ENCODE measurements around the gene HSD17B13.
"Not testable (repeated sequence)": the region's sequence is repeated elsewhere in the genome, so short reads cannot be mapped to it uniquely, and the experiment has no call there.

HSD17B13 gene

GRCh38 chr4:87322754-87323153 is at the start of gene HSD17B13:
Gene HSD17B13, minus strand, starts transcription at chr4:87322882. Its CDS starts 41 bp downstream, at chr4:87322841.
- no peak for DNase-seq

- no peak for DNase-seq
Measured at GRCh38 chr4:87370068-87370467, 47.4 kb upstream of the HSD17B13 start.

GRCh38 chr4:87366521-87367162 is 44.0 kb upstream of the HSD17B13 start:
- no peak for DNase-seq

- no peak for DNase-seq
Measured at GRCh38 chr4:87365348-87365747, 42.7 kb upstream of the HSD17B13 start.

- no peak for DNase-seq
Measured at GRCh38 chr4:87363552-87363951, 40.9 kb upstream of the HSD17B13 start.

- no peak for DNase-seq
Measured at GRCh38 chr4:87360338-87360935, 37.8 kb upstream of the HSD17B13 start.

GRCh38 chr4:87359258-87359657 is 36.6 kb upstream of the HSD17B13 start:
- DNase-seq: no peak

GRCh38 chr4:87356832-87357526 is 34.3 kb upstream of the HSD17B13 start:
- no peak for DNase-seq

GRCh38 chr4:87354168-87355102 is 31.8 kb upstream of the HSD17B13 start:
- no peak for DNase-seq

- peak in 1 of 2 donors; percentile 55 for DNase-seq
Measured at GRCh38 chr4:87353592-87353991, 30.9 kb upstream of the HSD17B13 start.

GRCh38 chr4:87345139-87345538 is 22.5 kb upstream of the HSD17B13 start:
- DNase-seq: no peak

GRCh38 chr4:87342872-87343271 is 20.2 kb upstream of the HSD17B13 start:
- DNase-seq: no peak

- DNase-seq: not testable (repeated sequence)
Measured at GRCh38 chr4:87341954-87342635, 19.4 kb upstream of the HSD17B13 start.

- DNase-seq: no peak
Measured at GRCh38 chr4:87339440-87339839, 16.8 kb upstream of the HSD17B13 start.

- no peak for DNase-seq
Measured at GRCh38 chr4:87337361-87337760, 14.7 kb upstream of the HSD17B13 start.

- no peak for DNase-seq
Measured at GRCh38 chr4:87333267-87333666, 10.6 kb upstream of the HSD17B13 start.

GRCh38 chr4:87330761-87331160 is 8.1 kb upstream of the HSD17B13 start:
- DNase-seq: no peak

GRCh38 chr4:87327136-87327535 is 4.5 kb upstream of the HSD17B13 start:
- no peak for DNase-seq

- DNase-seq: no peak
Measured at GRCh38 chr4:87326460-87326859, 3.8 kb upstream of the HSD17B13 start.

- no peak for DNase-seq
Measured at GRCh38 chr4:87321888-87322287, 794 bp downstream of the HSD17B13 start.

GRCh38 chr4:87317527-87317926 is 5.2 kb downstream of the HSD17B13 start:
- no peak for DNase-seq

GRCh38 chr4:87316961-87317360 is 5.7 kb downstream of the HSD17B13 start:
- no peak for DNase-seq
